HG03354 (cell line): ENCODE results near the gene TGFB1I1.
"Not testable (repeated sequence)": the region's sequence is repeated elsewhere in the genome, so short reads cannot be mapped to it uniquely, and the experiment has no call there.

Source experiments
- ATAC-seq: cut with Tn5 transposase; IDR thresholded peaks from one replicate; pipeline ENCODE4 v1.9.1; 2021; ENCODE audit warnings: mild to moderate bottlenecking; ENCODE audit not compliant: unreplicated experiment, poor library complexity, severe bottlenecking

Gene TGFB1I1

GRCh38 chr16:31505483-31505882, 33.5 kb downstream of the TGFB1I1 start:
- ATAC-seq: peak; percentile 38

DNA sequence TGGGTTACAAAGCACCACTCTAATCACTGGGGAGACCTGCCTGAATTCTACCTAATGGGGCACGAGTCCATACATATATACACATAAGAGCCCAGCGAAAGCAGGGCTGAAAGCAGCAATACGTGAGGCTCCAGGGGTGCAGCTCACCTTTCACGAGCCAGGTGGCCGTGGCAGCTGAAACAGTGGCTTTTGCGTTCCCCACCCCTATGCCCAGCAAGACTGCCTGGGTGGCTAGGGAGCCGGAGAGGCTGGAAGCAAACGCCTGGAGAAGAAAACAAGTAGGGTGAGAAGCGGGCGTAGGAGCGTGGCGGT, 35.6 kb downstream of the TGFB1I1 start:
- ATAC-seq: peak; percentile 19

DNA sequence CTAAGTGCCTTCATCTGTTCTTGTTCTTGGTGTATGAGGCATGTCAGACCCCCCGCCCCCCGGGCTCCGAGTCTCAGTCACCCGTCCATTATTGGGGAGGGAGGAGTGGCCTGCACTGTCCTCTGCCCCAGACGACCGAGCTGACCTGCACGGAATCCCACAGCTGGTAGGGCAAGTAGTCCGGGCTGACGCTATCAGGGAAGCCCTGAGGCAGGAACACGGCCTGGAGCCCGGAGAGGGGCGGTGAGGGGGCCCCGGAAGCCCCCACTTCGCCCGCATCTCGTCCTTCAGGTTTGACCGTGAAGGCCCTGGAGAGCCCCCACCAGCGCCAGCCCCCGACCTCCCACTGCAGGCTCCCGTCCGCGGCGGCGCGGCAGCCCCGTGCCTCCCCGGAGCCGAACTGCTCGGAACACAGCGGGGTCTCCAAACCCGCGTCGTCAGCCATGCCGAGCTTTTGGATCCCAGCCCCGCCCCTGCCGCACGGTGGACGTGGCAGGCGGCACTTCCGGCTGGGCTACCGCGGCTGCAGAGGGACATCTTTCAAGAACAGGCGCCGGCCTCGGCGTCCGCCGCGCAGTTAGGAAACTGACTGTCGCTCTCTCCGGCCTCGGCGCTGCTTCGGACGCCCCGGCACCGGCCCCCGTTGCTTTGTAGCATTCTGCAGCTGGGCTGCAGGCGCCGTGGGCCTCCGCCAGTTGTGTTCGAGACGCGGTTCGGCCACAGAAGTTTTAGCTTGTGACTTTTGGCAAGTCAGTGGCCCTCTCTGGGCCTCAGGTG, 36.2 kb downstream of the TGFB1I1 start, which contains the start of gene RUSF1:
Gene RUSF1, minus strand, starts transcription at position 463 of the 777 bp plus-strand sequence. Its CDS starts 18 bp downstream, at position 445.
- peak; percentile 93 for ATAC-seq

- ATAC-seq: no peak
Measured at GRCh38 chr16:31508706-31509195, 36.8 kb downstream of the TGFB1I1 start.

GRCh38 chr16:31513126-31513525, 41.2 kb downstream of the TGFB1I1 start:
- no peak for ATAC-seq

- ATAC-seq: no peak
Measured at GRCh38 chr16:31513884-31514283, 41.9 kb downstream of the TGFB1I1 start.

GRCh38 chr16:31517800-31518402, 45.9 kb downstream of the TGFB1I1 start:
- no peak for ATAC-seq

GRCh38 chr16:31519759-31520431, 47.9 kb downstream of the TGFB1I1 start:
- no peak for ATAC-seq

DNA sequence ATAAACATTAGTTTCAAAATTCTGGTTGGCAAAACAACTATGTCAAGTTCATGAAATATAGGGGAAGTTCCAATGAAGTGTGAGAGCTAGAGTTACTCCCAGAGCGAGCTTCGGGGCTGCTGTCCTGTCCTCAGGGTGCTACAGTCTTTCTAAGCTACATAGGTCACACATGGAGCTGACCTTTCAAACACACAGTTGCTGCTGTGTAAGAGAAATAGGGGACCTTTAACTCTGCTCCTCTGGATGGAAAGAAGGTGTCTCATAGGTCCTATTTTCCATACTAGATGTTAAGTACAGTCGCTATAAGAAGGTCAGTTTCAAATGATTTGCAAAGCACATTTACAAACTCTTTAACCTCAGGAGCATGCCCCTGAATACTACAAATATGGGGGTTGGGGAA, 49.4 kb downstream of the TGFB1I1 start:
- ATAC-seq: no peak

DNA sequence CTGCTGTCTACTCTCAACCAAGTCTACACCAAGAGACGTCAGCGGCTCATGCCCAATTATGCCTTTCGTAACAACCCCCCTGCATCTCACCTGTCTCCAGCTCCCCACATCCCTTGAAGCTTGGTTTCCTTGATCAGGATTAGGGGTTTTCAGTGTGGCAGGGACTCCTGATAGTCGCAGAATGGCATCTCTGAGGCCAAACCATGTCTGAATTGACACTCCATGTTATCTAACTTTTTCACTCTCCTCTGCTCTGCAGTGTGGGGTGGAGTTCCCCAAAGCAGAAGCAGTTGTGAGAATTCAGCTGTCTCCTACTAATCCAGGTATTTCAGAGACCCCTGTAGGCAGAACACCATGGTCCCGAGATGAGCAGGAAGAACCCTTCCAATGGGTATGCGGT, 50.1 kb downstream of the TGFB1I1 start:
- no peak for ATAC-seq

DNA sequence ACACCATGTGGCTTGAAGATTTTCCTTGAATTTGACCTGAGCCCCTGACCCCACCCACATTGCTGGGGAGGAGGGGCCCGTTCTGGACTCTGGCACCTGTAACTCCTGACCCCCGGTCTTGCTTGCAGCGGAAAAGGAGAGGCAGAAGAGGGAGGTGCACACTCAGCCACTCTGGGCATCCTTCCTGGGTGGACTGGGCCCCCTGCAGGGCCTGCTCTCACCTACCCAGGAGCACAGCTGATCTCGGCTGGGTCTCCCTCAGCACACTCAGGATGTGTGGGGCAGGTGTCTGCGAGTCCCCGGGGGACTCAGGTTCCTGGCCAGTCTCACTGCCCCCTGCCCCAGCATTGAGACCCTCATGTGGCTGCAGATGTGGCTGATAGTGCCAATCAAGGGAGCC, 51.8 kb downstream of the TGFB1I1 start:
- not testable (repeated sequence) for ATAC-seq

GRCh38 chr16:31525113-31525512, 53.2 kb downstream of the TGFB1I1 start:
- ATAC-seq: no peak
